A172 (cell line): ENCODE data around the gene GPSM3. TPM values are rescaled to one million over a fixed set of nuclear protein-coding genes. Genes with fewer than 3 reads are reported as not detected.
"Not testable (repeated sequence)": the region's sequence is repeated elsewhere in the genome, so short reads cannot be mapped to it uniquely, and the experiment has no call there.

Experiments used
- DNase-seq: peaks from one replicate; pipeline ENCODE4 v3.0.0-alpha.2; 2015; ENCODE audit warnings: low spot score
- total RNA-seq: library from RNA; depleted of rRNA; stranded (reverse); fragments of >200 nt; shearing (Covaris generic); gene quantifications from 2 replicates; pipeline ENCODE4 v1.2.3, GENCODE V29; 2014; rRNA removed

The GPSM3 gene
- total RNA-seq: 3.1 and 3.4 TPM in 2 replicates

GRCh38 chr6:32192608-32193039, at the start of gene GPSM3:
Gene GPSM3, minus strand, starts transcription at chr6:32192643. Its CDS starts 130 bp downstream, at chr6:32192513.
- peak; percentile 32 for DNase-seq

- DNase-seq: no peak
These were observed 48.2 kb upstream of the GPSM3 start for GRCh38 chr6:32240686-32241085.

- no peak for DNase-seq
These were observed 47.0 kb upstream of the GPSM3 start for GRCh38 chr6:32239462-32239861.

GRCh38 chr6:32234934-32235333, 42.5 kb upstream of the GPSM3 start:
- no peak for DNase-seq

- DNase-seq: no peak
These were observed 34.0 kb upstream of the GPSM3 start for GRCh38 chr6:32226434-32226833.

- DNase-seq: no peak
These were observed 32.3 kb upstream of the GPSM3 start for GRCh38 chr6:32224696-32225095.

GRCh38 chr6:32223258-32224235, 31.1 kb upstream of the GPSM3 start, which contains the start of gene NOTCH4:
Gene NOTCH4, minus strand, starts transcription at chr6:32224067. Its CDS starts 139 bp downstream, at chr6:32223928.
- DNase-seq: no peak

GRCh38 chr6:32222333-32223230, 30.1 kb upstream of the GPSM3 start:
- no peak for DNase-seq

- DNase-seq: no peak
These were observed 27.6 kb upstream of the GPSM3 start for GRCh38 chr6:32220021-32220420.

- no peak for DNase-seq
These were observed 25.7 kb upstream of the GPSM3 start for GRCh38 chr6:32218167-32218566.

- no peak for DNase-seq
These were observed 24.6 kb upstream of the GPSM3 start for GRCh38 chr6:32216998-32217397.

GRCh38 chr6:32216285-32216684, 23.8 kb upstream of the GPSM3 start:
- no peak for DNase-seq

- DNase-seq: no peak
These were observed 23.2 kb upstream of the GPSM3 start for GRCh38 chr6:32215617-32216016.

- DNase-seq: no peak
These were observed 21.7 kb upstream of the GPSM3 start for GRCh38 chr6:32214126-32214525.

- DNase-seq: no peak
These were observed 21.2 kb upstream of the GPSM3 start for GRCh38 chr6:32213649-32214048.

GRCh38 chr6:32212076-32212760, 19.8 kb upstream of the GPSM3 start:
- no peak for DNase-seq

GRCh38 chr6:32211432-32211831, 19.0 kb upstream of the GPSM3 start:
- DNase-seq: not testable (repeated sequence)

GRCh38 chr6:32210191-32210601, 17.8 kb upstream of the GPSM3 start:
- DNase-seq: no peak

- no peak for DNase-seq
These were observed 16.6 kb upstream of the GPSM3 start for GRCh38 chr6:32208996-32209395.

- no peak for DNase-seq
These were observed 11.8 kb upstream of the GPSM3 start for GRCh38 chr6:32204268-32204715.
